Brain microvascular endothelial cell (primary cell): Measurements from ENCODE around the gene BTBD3.

Experiments used
- DNase-seq: peaks from one replicate; pipeline ENCODE4 v3.0.0-alpha.2; 2020
- H3K27ac ChIP-seq: fragments of 250-450 bp; sonication (Bioruptor Pico); 2 replicates; pipeline ENCODE4 v1.5.1; 2020; ENCODE audit warnings: mild to moderate bottlenecking, moderate library complexity
- H3K27me3 ChIP-seq: fragments of 250-450 bp; sonication (Bioruptor Pico); replicated peaks from 2 replicates; pipeline ENCODE4 v1.5.1; 2020; ENCODE audit warnings: mild to moderate bottlenecking
- H3K36me3 ChIP-seq: fragments of 250-450 bp; sonication (Bioruptor Pico); replicated peaks from 2 replicates; pipeline ENCODE4 v1.5.1; 2020; ENCODE audit warnings: mild to moderate bottlenecking
- H3K4me3 ChIP-seq: 2 replicates; pipeline ENCODE4 v1.5.1; 2011; ENCODE audit warnings: low read depth, mild to moderate bottlenecking, control low read depth, low read length, moderate library complexity
- CTCF ChIP-seq: IDR thresholded peaks from 2 replicates; pipeline ENCODE4 v1.5.1; 2011; ENCODE audit warnings: low read depth, mild to moderate bottlenecking, moderate library complexity, low read length, control low read depth, inconsistent platforms; ENCODE audit errors: missing control alignments
- in situ Hi-C: cut with HindIII; loops from 2 replicates; pipeline ENCODE4 v1.10.0; 2017; ENCODE audit warnings: low sequenced_read_pairs, low pct_ligation_motif_present

BTBD3 gene

DNA sequence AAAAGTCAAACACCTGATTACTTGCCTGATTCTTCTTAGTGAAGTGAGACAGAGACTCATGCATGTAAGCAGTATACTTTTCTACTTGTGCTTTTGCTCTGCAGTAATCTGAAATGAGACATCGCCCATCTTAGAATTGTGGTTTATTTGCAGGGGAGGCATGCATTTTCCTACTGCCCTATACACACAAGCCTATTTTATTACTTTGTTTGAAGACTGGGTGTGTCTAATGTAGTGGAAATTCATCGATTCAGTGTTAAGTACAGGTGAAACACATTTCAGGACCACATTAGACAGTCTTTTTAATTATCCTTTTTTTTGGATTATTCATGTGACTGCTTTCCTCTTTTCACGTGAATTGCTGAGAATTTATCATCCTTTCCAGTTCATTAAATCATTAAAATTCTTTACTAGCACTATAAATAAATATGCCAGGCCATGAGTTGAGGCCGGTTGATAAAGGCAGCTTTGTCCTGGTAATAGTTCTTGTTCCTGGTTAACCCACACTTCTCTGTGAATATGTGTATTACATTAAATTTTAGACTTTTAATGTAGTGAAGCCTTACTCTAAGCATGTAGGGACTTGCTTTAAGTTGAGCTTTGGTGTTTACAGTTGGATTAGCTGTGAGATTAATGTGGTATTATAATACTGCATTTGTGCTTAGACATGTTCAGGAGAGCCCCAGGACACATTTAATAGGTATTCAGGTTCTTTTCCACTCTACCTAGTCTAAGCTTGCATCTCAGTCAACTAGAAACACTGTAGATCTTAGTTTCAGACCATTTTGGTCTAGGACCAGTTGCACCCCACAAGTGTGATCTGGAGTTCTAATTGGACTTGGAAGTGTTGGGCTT lies 10.8 kb upstream of the BTBD3 start:
- Histone ChIP-seq H3K27ac (no peak overlapping the region), H3K36me3 (no peaks in the 10 kb centered on the region), H3K27me3 (no peaks in the 10 kb centered on the region), H3K4me3 (no peak overlapping the region)
- TF ChIP-seq CTCF, result no peak
- no peak for DNase-seq
- in situ Hi-C loops, result no loop called here

- H3K27me3 ChIP-seq, result no peaks in the 10 kb centered on the region
- no peaks in the 10 kb centered on the region for H3K36me3 ChIP-seq
- no peak overlapping the region for H3K4me3 ChIP-seq
- in situ Hi-C loops, result no loop called here
- TF ChIP-seq CTCF, result no peak
- H3K27ac ChIP-seq, result no peak overlapping the region
- DNase-seq, result no peak
Observed at GRCh38 chr20:11907621-11908020, 10.1 kb upstream of the BTBD3 start.

GRCh38 chr20:11912013-11912658 lies 5.6 kb upstream of the BTBD3 start:
- in situ Hi-C loops, result no loop called here
- Histone ChIP-seq H3K36me3 (no peaks in the 10 kb centered on the region), H3K4me3 (no peak overlapping the region), H3K27ac (no peak overlapping the region), H3K27me3 (no peaks in the 10 kb centered on the region)
- no peak for DNase-seq
- TF ChIP-seq CTCF, result peak; percentile 72

- no peaks in the 10 kb centered on the region for H3K27me3 ChIP-seq
- DNase-seq, result no peak
- H3K4me3 ChIP-seq, result no peak overlapping the region
- no peak overlapping the region for H3K27ac ChIP-seq
- no peaks in the 10 kb centered on the region for H3K36me3 ChIP-seq
- in situ Hi-C loops, result no loop called here
- TF ChIP-seq CTCF, result no peak
Observed at GRCh38 chr20:11912659-11913415, 4.9 kb upstream of the BTBD3 start.

DNA sequence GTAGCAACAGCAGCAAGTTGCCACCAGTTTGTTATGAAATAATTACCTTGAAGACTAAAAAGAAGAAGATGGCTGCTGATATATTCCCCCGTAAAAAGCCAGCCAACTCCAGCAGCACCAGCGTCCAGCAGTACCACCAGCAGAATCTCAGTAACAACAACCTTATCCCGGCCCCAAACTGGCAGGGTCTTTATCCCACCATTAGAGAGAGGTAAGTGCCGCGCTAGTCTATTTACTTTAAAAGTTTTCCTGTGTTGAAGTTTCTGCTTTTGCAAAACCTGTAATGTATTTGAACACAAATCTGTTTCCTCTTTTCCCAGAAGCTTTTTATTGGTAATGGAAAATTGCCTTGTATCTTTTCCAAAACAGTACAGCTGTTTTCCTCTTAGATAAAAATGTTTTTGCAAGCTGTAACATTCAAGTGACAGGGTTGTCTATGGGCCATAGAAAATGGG lies 725 bp downstream of the BTBD3 start:
- no peak for DNase-seq
- in situ Hi-C loops, result no loop called here
- Histone ChIP-seq H3K36me3 (peaks cover 9% of the 10 kb centered on the region), H3K27ac (no peak overlapping the region), H3K27me3 (no peaks in the 10 kb centered on the region), H3K4me3 (no peak overlapping the region)
- no peak for TF ChIP-seq CTCF
